ENCODE results near the gene STAT1.
"Not testable (repeated sequence)": the region's sequence is repeated elsewhere in the genome, so short reads cannot be mapped to it uniquely, and the experiment has no call there.

The STAT1 gene

DNA sequence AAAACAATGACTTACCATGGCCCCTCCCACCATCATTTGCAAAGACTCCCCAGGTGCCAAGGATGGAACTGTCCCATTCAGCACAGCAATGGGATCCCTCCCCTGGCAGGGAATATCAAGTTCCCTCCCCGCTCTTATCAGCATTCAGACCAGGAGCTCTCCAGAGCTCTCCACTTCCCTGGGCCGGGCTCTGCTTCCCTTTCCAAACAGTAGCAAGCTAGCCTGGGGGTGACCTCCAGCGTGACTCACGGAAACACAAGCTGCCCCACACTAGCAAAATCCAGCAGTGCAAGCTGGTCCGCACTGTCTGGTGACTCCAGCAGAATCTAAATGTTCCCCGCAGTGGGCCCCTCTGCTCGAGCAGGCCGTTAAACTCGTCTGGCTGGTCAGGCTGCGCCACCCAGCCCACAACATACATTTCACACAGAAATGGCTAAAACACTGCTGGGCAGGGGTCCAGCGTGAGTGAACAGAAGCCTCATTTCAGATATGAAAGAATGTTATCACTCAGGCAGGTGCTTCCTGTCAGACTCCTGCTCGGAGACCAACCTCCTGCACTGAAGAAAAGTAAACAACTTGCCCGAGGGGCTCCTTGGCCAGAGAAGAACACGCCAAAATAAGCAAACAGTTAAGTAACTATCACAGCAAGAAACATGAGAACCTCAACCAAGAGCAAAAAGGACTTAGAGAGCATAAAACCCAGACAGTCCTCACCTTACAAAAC lies 33.9 kb downstream of the STAT1 start:
- DNase-seq = no peak

GRCh38 chr2:190978389-190979053 lies 35.5 kb downstream of the STAT1 start:
- no peak for DNase-seq

DNA sequence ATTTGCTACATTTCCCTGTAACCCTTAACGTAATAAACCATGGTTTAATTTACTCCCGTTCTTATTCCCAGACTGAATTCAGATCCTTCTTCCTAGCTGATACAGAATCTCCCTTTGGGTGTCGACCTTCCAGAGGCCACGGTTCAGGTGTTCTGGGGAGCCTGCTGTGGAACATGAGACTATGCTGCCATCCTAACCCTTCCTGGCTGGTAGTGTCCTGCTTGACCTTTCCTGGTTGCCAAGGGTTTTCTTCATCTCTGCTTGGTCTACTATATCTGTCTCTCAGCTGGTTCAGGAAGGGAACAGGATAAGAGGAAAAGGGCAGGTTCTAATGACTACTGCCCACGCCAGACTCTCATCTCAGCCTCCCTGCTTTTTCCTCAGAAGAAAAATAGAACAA lies 36.5 kb downstream of the STAT1 start:
- DNase-seq = no peak

- DNase-seq = no peak
Observed at GRCh38 chr2:190976521-190976920, 37.5 kb downstream of the STAT1 start.

DNA sequence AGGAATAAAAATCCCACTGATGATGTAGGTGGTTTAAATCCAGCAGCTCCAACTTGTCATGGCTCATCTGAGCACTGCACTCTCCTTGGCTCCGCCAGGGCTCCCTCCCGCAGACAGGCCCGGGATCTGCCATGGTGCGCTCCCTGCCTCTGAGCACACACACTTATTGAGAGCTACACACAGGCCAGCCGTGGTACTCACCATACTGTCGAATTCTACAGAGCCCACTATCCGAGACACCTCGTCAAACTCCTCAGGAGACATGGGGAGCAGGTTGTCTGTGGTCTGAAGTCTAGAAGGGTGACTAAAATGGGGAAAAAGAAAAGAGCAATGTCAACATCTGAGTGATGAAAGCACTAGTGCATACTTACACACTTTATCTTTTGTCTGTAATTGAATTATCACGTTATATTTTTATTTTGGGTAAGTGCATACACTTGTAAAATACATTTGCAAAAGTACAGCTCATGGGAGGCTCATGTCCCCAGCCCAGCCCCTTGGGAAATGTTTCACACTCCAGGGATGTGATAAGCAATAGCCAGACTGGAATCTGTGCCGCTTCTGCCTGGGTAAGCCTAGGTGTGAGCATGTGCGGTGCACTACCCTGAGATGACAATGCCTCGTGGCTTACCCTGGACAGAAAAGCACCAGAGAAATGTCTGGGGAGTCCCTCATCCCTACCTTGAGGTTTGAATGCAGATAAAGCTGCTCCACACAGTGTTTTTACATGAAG lies 39.2 kb downstream of the STAT1 start:
- DNase-seq = no peak

DNA sequence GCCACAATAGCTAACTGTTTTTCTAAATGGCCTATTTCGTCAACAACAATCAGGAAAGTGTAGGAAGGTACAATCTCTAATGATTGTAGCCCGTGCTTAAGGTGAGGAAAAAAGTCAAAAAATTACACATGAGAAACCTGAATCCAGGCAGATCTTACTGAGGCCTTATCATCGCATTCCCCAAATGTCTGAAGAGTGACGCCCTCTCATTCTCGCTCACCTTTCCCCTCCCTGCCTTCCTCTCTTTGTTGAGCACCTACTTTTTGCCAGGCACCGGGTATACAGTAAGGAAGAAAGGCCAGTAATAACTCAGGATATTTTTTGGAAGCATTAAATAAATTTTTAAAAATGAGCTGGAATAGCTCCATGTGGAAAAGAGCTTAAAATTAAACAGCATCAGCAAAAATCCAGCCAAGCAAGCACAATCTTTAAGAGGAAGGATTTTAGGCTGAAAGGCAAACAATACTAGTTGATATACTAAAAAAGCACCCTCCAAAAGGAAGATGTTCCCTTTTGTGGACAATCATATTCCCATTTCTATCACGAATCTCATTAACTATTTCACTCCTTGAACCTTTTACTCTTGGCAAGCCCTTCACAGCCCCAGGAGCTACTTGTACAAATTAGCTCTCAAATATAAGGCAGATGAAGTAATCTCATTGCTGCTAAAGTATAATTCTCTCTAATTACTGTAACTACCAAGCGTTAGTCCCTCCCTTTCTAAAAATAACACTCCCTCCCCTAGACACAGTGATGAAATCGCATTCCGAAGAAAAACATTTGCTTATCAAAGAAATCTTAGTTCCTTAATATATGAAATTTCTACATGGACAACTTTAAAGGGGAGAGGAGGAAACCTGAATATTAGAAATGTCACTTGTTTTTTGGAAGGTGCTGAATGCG lies 40.0 kb downstream of the STAT1 start:
- no peak for DNase-seq

GRCh38 chr2:190973262-190973661 lies 40.7 kb downstream of the STAT1 start:
- no peak for DNase-seq

GRCh38 chr2:190972846-190973245 lies 41.1 kb downstream of the STAT1 start:
- DNase-seq = no peak

DNA sequence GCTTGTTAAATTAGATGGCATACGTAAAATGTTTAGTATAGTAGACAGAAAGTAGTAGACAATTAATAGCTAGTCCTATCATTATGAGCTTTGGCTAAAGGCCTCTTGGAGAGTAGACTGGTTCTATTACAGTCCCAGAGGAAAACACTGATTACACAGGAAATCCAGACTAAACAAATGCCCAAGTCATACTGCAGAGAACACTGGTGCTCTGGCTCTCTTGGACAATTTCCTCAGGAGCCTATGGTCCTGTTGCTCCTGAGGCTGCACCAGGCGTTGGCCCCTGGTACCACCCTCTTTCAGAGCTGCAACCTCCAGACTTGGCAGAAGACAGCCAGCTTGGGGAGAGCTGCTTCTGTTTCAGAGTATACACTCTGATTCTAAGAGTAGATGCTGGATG lies 41.8 kb downstream of the STAT1 start:
- DNase-seq = no peak

DNA sequence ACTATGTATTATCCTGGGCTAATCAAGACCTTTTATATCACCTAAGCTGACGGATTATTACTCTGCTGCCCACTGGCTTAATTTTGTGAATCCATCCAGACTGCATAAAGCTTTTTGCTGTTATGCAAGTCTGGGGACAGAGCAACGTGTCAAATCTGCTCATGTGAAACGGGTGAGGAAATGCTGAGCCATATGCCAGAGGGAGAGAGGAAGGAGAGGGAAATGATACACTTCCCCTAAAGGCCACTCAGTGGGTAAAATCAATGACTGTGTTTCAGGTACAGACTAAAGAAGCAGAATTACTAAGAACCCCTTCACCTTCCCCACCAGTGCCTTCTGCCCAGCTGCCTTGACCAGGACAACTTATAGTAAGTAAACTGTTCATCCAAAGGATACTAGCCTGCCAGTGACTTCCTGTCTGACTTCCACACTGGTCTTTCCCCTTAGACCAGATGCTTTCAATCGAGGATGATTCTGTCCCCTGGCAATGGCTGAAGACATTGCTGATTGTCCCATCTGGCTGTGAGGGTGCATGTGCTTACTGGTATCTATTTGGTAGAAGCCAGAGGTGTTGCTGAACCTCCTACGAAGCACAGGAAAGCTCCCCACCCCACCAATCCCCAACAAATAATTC lies 43.0 kb downstream of the STAT1 start:
- no peak for DNase-seq

DNA sequence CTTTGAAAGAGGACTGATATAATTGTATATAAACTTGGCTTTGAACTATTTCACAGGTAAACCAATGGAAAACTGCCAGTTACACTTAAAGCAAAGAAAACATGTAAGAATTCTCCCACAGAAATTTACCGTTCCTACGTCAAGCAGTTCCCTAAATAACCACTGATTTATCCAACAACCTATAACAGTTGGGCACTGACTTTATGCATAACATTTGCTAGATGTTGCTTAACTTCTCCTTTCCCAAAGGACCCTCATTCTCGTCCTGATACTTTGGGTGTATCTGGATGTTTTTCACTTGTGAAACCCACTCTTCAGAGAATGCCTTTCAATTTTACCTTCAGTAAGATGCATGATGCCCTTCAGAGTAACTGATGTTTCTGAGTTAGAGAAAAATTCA lies 43.8 kb downstream of the STAT1 start:
- DNase-seq = no peak

DNA sequence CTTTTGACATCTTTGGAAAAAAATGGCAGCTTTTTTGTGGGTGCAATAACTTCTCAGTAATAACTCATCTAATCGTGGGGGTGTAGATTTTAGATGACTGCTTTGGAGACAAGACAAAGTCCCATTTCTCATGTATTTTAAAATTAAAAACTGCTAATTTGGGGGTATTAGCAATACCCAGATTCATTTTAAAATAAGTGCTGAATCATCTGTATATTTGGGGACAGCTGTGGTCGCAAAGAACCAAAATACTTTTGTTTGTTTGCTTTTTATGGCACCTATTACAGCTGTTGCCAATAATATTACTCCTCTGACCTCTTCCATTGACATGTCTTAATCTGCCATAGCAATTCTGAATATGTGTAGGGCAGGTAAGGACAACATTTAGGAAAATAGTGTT lies 45.4 kb downstream of the STAT1 start:
- no peak for DNase-seq

DNA sequence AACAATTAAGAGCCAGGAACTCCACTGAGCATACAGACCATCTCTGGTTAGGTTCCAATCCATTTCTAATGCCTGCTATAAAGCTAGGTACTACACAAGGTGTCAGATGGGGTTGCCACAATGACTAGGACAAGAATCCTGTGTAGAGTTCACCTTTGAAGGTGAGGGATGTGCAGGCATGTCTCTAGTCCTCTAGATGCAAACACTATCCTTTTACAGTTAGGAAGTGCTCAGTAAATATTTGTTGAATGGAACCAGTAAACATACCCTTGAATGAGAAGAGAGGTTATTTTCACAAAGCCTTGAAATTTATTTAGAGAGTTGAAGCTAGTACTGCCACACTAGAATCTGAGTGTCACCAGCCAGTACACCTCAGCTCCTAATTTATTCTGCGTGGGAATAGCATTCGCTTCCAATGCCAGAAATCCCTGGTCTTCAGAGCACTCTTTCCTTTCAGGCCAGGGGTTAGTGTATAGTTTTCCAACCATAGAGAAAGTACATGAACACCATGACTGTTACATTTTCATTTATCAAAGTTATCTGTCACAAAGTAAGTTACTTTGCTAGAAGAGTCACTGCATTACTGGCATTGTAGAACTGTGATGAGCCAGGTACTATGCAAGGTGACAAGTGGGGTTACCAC lies 48.3 kb downstream of the STAT1 start:
- DNase-seq = no peak

DNA sequence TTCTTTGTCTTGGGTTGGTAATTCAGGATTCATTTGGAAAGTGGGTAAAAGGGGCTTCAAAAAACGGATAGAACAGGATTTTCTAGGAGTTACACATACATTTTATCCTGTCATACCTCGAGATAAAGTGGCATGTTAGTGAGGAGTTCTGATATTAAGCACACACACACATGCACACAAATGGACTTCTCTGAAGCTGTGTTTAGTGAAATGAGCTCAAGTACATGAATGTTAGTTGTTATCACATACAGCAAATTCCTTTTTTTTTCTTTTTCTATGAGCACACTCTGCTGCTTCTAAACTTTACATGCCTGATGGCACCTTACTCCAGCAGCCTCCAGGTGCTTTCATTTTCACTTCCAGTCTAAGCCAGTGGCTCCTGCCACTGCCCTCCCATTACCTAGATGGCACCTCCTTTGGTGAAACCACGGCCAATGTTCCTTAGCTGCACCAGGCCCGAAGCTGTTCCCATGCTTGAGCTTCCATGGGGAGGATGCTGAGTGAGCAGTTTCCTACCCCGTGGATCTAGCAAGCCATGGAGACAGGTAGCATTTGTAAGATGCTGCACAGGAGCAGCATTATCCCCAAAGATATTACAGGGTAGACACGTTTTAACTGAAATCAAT lies 49.7 kb downstream of the STAT1 start:
- DNase-seq = no peak

- no peak for DNase-seq
Observed at GRCh38 chr2:190963088-190963487, 50.9 kb downstream of the STAT1 start.

- DNase-seq = no peak
Observed at GRCh38 chr2:190961918-190962487, 52.0 kb downstream of the STAT1 start.

- not testable (repeated sequence) for DNase-seq
Observed at GRCh38 chr2:190961117-190961516, 52.9 kb downstream of the STAT1 start.

GRCh38 chr2:190959911-190960788 lies 53.8 kb downstream of the STAT1 start:
- DNase-seq = no peak

DNA sequence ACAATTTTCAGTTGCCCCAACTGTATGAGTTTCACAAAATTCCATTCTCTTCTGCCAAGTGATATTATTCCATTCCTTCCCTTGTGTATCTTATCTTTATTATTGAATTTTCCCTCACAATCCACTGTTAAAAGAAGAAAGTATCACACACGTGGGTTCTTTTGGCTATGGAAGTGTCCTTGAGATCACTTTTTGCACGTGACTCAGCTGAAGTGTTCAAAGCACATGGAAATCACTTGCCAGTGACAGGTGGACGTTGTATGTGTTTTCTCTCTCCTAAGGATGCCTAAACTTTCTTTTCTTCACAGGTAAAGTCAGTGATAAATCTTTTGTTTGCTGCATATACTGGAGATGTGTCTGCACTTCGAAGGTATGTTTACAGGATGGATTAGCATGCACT lies 60.7 kb downstream of the STAT1 start:
- no peak for DNase-seq

DNA sequence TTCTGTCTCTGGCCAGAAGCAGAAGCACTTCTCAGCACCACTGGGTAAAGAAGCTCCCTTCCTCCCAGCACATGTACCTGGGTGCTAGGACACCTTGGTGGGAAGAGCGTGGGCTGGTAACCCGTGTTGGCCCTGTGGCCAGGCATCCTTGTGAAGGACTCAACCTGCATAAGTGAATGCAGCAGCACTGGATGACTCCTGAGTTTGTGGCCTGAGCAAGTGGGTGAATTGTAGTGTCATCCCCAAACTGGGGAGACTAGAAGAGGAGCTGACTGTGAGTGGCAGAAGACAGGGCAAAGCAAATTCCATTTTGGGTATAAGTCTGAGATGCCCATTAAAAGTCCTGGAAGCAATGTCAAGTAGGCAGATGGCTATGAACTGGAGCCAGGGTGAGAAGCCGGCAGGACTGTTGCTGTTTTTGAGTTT lies 63.4 kb downstream of the STAT1 start:
- DNase-seq = no peak
